NCI-H2171 (cell line): ENCODE data around the gene SCFD2.

Experiments
- DNase-seq: peaks from one replicate; lab custom pipeline; 2025; lab: John Stamatoyannopoulos, UW

SCFD2 gene

GRCh38 chr4:53137468-53137867, 228.4 kb downstream of the SCFD2 start:
- no peak for DNase-seq

- no peak for DNase-seq
Measured at GRCh38 chr4:53136954-53137353, 228.9 kb downstream of the SCFD2 start.

- DNase-seq = no peak
Measured at GRCh38 chr4:53132132-53132891, 233.5 kb downstream of the SCFD2 start.

- no peak for DNase-seq
Measured at GRCh38 chr4:53131562-53131925, 234.3 kb downstream of the SCFD2 start.

GRCh38 chr4:53130896-53131561, 234.8 kb downstream of the SCFD2 start:
- DNase-seq = no peak

- DNase-seq = no peak
Measured at GRCh38 chr4:53128706-53129357, 237.0 kb downstream of the SCFD2 start.

- no peak for DNase-seq
Measured at GRCh38 chr4:53128231-53128630, 237.6 kb downstream of the SCFD2 start.

GRCh38 chr4:53127365-53127764, 238.5 kb downstream of the SCFD2 start:
- DNase-seq = no peak

GRCh38 chr4:53126099-53126498, 239.8 kb downstream of the SCFD2 start:
- DNase-seq = no peak

GRCh38 chr4:53123819-53124218, 242.0 kb downstream of the SCFD2 start:
- no peak for DNase-seq

GRCh38 chr4:53123171-53123570, 242.7 kb downstream of the SCFD2 start:
- DNase-seq = no peak

- DNase-seq = no peak
Measured at GRCh38 chr4:53122280-53123116, 243.4 kb downstream of the SCFD2 start.

- DNase-seq = no peak
Measured at GRCh38 chr4:53121264-53121865, 244.5 kb downstream of the SCFD2 start.

GRCh38 chr4:53120778-53121177, 245.1 kb downstream of the SCFD2 start:
- no peak for DNase-seq

- DNase-seq = no peak
Measured at GRCh38 chr4:53119680-53120079, 246.2 kb downstream of the SCFD2 start.

GRCh38 chr4:53118676-53119075, 247.2 kb downstream of the SCFD2 start:
- DNase-seq = no peak

- DNase-seq = no peak
Measured at GRCh38 chr4:53116954-53117353, 248.9 kb downstream of the SCFD2 start.

GRCh38 chr4:53113431-53114225, 252.2 kb downstream of the SCFD2 start:
- DNase-seq = no peak

GRCh38 chr4:53105313-53105712, 260.5 kb downstream of the SCFD2 start:
- no peak for DNase-seq

GRCh38 chr4:53103481-53103880, 262.4 kb downstream of the SCFD2 start:
- DNase-seq = no peak

GRCh38 chr4:53101191-53101581, 264.7 kb downstream of the SCFD2 start:
- no peak for DNase-seq
